CD14-positive monocyte (primary cell): ENCODE data around the gene SHCBP1L. TPM values are rescaled to one million over a fixed set of nuclear protein-coding genes. Genes with fewer than 3 reads are reported as not detected.

Experiments used
- DNase-seq, 3 donors: peaks; one replicate each; pipeline ENCODE4 v3.0.0-alpha.2; 2011 to 2022
- H2AFZ ChIP-seq: 2 replicates; pipeline ENCODE4 v1.6.0; 2012; ENCODE audit warnings: mild to moderate bottlenecking, low read depth, low read length, inconsistent platforms; ENCODE audit not compliant: insufficient read depth, poor library complexity, severe bottlenecking
- H3K27ac ChIP-seq, 2 donors: 1 replicate in 1 of 2; 2 replicates in 1 of 2; pipeline ENCODE4 v1.5.1; 2012 to 2013; ENCODE audit warnings: low read length in 2 of 2, control low read depth in 1 of 2, inconsistent platforms in 1 of 2, low read depth in 1 of 2, mild to moderate bottlenecking in 1 of 2
- H3K27me3 ChIP-seq, 2 donors: one replicate each; pipeline versions ENCODE4 v1.6.0 to v1.6.1; 2011 to 2013; ENCODE audit warnings: low read length in 2 of 2; ENCODE audit not compliant: control insufficient read depth in 2 of 2, insufficient read depth in 2 of 2
- H3K36me3 ChIP-seq, 2 donors: replicated peaks in 1 of 2; 1 replicate in 1 of 2; 2 replicates in 1 of 2; pipeline versions ENCODE4 v1.5.1 to v1.6.1; 2012 to 2013; ENCODE audit warnings: low read length in 2 of 2, control low read depth in 1 of 2, inconsistent platforms in 1 of 2, mild to moderate bottlenecking in 1 of 2; ENCODE audit not compliant: insufficient read depth in 2 of 2, control insufficient read depth in 1 of 2
- H3K4me1 ChIP-seq, 2 donors: 1 replicate in 1 of 2; 2 replicates in 1 of 2; pipeline versions ENCODE4 v1.5.1 to v1.6.1; 2012 to 2013; ENCODE audit warnings: low read length in 2 of 2, control low read depth in 1 of 2, inconsistent platforms in 1 of 2, mild to moderate bottlenecking in 1 of 2, moderate library complexity in 1 of 2; ENCODE audit not compliant: insufficient read depth in 2 of 2, control insufficient read depth in 1 of 2
- H3K4me2 ChIP-seq: replicated peaks from 2 replicates; pipeline ENCODE3; 2012; ENCODE audit warnings: low read length, moderate library complexity, mild to moderate bottlenecking; ENCODE audit not compliant: poor library complexity, severe bottlenecking; ENCODE audit errors: extremely low read depth
- H3K4me3 ChIP-seq, 3 experiments: fragments of 200-600 bp in 1 of 3; sonication (generic) in 1 of 3; replicated peaks in 1 of 3; 1 replicate in 2 of 3; 2 replicates in 1 of 3; pipeline ENCODE4 v1.5.1; 2011 to 2013; ENCODE audit warnings: low read length in 3 of 3, mild to moderate bottlenecking in 3 of 3, control low read depth in 2 of 3, low read depth in 2 of 3, inconsistent platforms in 1 of 3, moderate library complexity in 1 of 3
- H3K79me2 ChIP-seq: 2 replicates; pipeline ENCODE4 v1.6.0; 2012; ENCODE audit warnings: mild to moderate bottlenecking, control low read depth, inconsistent platforms, low read length, moderate library complexity; ENCODE audit not compliant: insufficient read depth
- H3K9ac ChIP-seq: 2 replicates; pipeline ENCODE4 v1.6.0; 2017; ENCODE audit warnings: low read length, mild to moderate bottlenecking; ENCODE audit not compliant: insufficient read depth, poor library complexity, severe bottlenecking
- H3K9me3 ChIP-seq, 2 donors: replicated peaks in 1 of 2; 1 replicate in 1 of 2; 2 replicates in 1 of 2; pipeline versions ENCODE4 v1.5.1 to v1.6.1; 2012 to 2013; ENCODE audit warnings: low read length in 2 of 2, control low read depth in 1 of 2; ENCODE audit not compliant: control insufficient read depth in 1 of 2, insufficient read depth in 1 of 2
- H4K20me1 ChIP-seq: 2 replicates; pipeline ENCODE4 v1.6.0; 2012; ENCODE audit warnings: mild to moderate bottlenecking, low read length, control low read depth, moderate library complexity; ENCODE audit not compliant: insufficient read depth
- H3K27ac Mint-ChIP-seq, 7 donors: one replicate each; pipeline ENCODE4 v1.8.0; 2020; ENCODE audit warnings: mild to moderate bottlenecking in 7 of 7, mixed read lengths in 7 of 7, moderate library complexity in 6 of 7, inconsistent platforms in 2 of 7
- H3K27me3 Mint-ChIP-seq, 3 donors: one replicate each; pipeline ENCODE4 v1.8.0; 2021 to 2022; ENCODE audit warnings: low read depth in 3 of 3, mild to moderate bottlenecking in 3 of 3, mixed read lengths in 3 of 3, moderate library complexity in 3 of 3, inconsistent platforms in 1 of 3
- H3K36me3 Mint-ChIP-seq, 2 donors: one replicate each; pipeline ENCODE4 v1.8.0; 2020; ENCODE audit warnings: mixed read lengths in 2 of 2, inconsistent platforms in 1 of 2, mild to moderate bottlenecking in 1 of 2
- H3K4me1 Mint-ChIP-seq: one replicate; pipeline ENCODE4 v1.8.0; 2020; ENCODE audit warnings: mild to moderate bottlenecking, mixed read lengths
- H3K4me3 Mint-ChIP-seq, 2 donors: one replicate each; pipeline ENCODE4 v1.8.0; 2020; ENCODE audit warnings: mild to moderate bottlenecking in 2 of 2, mixed read lengths in 2 of 2, moderate library complexity in 1 of 2
- H3K9me3 Mint-ChIP-seq, 7 donors: one replicate each; pipeline ENCODE4 v1.8.0; 2020 to 2022; ENCODE audit warnings: mixed read lengths in 7 of 7, mild to moderate bottlenecking in 6 of 7, moderate library complexity in 6 of 7, inconsistent platforms in 2 of 7
- WGBS: methylation state at CpG from one replicate; pipeline ENCODE4 v1.1.5; 2013; ENCODE audit warnings: missing lambda C conversion rate; ENCODE audit not compliant: insufficient coverage; 5-methylcytosine and 5-hydroxymethylcytosine counted together
- intact Hi-C, 2 donors: fragments of 100-400 bp; cut with micrococcal nuclease; formaldehyde crosslinking; loops; one replicate each; pipeline versions ENCODE4 v1.15.0 to v1.15.1; 2023
- polyA plus RNA-seq, 3 donors: library from polyadenylated mRNA; depleted of rRNA in 1 of 3; unstranded in 2 of 3; stranded (reverse) in 1 of 3; fragments of 300-500 nt in 2 of 3; fragments of >200 nt in 1 of 3; fragmentation: Illumina TruSeq in 2 of 3; gene quantifications; 1 replicate in 2 of 3; 2 replicates in 1 of 3; pipeline ENCODE4 v1.2.3, GENCODE V29; 2012 to 2021
- TF ChIP-seq, protein P1 (sequence below): fragments of 200-600 bp; IDR thresholded peaks from one replicate; pipeline ENCODE4 v1.8.0; 2022; ENCODE audit warnings: antibody characterized with exemption, mild to moderate bottlenecking

SHCBP1L gene
- polyA plus RNA-seq, 3 donors, result not detected

DNA sequence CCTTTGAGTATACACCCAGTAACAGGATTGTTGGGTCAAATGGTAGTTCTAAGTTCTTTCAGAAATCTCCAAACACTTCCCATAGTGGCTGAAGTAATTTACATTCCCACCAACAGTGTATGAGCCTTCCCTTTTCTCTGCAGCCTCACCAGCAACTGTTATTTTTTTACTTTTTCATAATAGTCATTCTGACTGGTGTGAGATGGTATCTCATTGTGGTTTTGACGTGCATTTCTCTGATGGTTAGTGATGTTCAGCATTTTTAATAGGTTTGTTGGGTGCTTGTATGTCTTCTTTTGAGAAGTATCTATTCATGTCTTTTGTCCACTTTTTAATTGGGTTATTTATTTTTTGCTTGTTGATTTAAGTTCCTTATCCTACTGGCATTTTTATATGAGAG lies 43.9 kb upstream of the SHCBP1L start:
- no peak overlapping the region for H3K4me3 ChIP-seq
- no peaks in the 10 kb centered on the region for H3K9me3 ChIP-seq
- H3K79me2 ChIP-seq, result no peaks in the 10 kb centered on the region
- no peak for DNase-seq
- H3K9ac ChIP-seq, result no peak overlapping the region
- no peak overlapping the region for H3K4me3 Mint-ChIP-seq
- H3K9me3 Mint-ChIP-seq, result no peaks in the 10 kb centered on the region
- no peak overlapping the region for H3K4me2 ChIP-seq
- no peaks in the 10 kb centered on the region for H3K4me1 ChIP-seq
- H3K27ac Mint-ChIP-seq, result no peak overlapping the region
- TF ChIP-seq, protein P1, sequence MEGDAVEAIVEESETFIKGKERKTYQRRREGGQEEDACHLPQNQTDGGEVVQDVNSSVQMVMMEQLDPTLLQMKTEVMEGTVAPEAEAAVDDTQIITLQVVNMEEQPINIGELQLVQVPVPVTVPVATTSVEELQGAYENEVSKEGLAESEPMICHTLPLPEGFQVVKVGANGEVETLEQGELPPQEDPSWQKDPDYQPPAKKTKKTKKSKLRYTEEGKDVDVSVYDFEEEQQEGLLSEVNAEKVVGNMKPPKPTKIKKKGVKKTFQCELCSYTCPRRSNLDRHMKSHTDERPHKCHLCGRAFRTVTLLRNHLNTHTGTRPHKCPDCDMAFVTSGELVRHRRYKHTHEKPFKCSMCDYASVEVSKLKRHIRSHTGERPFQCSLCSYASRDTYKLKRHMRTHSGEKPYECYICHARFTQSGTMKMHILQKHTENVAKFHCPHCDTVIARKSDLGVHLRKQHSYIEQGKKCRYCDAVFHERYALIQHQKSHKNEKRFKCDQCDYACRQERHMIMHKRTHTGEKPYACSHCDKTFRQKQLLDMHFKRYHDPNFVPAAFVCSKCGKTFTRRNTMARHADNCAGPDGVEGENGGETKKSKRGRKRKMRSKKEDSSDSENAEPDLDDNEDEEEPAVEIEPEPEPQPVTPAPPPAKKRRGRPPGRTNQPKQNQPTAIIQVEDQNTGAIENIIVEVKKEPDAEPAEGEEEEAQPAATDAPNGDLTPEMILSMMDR, result no peak
- H3K36me3 ChIP-seq, result no peaks in the 10 kb centered on the region
- WGBS, result no CpG with 5 or more reads among the region's 1 CpG
- no peaks in the 10 kb centered on the region for H3K4me1 Mint-ChIP-seq
- H3K27me3 Mint-ChIP-seq, result peaks cover 0 to 8% (median 5%) of the 10 kb centered on the region in 3 donors
- intact Hi-C loops, result no loop called here
- H2AFZ ChIP-seq, result no peak overlapping the region
- H3K36me3 Mint-ChIP-seq, result no peaks in the 10 kb centered on the region
- H3K27me3 ChIP-seq, result peaks cover 0 to 2% of the 10 kb centered on the region in 2 donors
- no peak overlapping the region for H3K27ac ChIP-seq
- H4K20me1 ChIP-seq, result no peaks in the 10 kb centered on the region

DNA sequence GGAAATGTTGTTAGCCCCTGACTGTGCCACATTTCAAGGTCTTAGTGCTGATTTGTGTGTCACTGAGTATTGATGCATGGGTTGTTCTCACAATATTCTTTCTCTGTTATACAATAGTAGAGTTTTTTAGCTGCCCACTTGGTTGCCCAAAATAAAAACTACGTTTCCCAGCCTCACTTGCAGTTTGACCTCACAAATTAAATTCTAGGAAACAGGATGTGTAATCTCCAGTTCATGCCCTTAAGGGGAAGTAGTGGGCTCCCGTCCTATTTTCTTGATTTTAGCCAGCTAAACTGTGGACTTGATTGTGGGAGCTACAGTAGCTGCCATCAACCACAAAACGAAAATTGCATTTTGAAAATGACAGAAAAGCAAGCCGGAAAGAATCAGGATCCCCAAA lies 42.9 kb upstream of the SHCBP1L start:
- no CpG with 5 or more reads among the region's 4 CpGs for WGBS
- intact Hi-C loops, result no loop called here
- Histone ChIP-seq H2AFZ (no peak overlapping the region), H3K27me3 (peaks cover 0 to 2% of the 10 kb centered on the region in 2 donors), H3K4me1 (no peaks in the 10 kb centered on the region), H3K4me3 (no peak overlapping the region), H3K36me3 (no peaks in the 10 kb centered on the region), H3K4me2 (no peak overlapping the region), H3K9ac (no peak overlapping the region), H3K27ac (no peak overlapping the region), H4K20me1 (no peaks in the 10 kb centered on the region), H3K9me3 (no peaks in the 10 kb centered on the region), H3K79me2 (no peaks in the 10 kb centered on the region)
- Mint-ChIP-seq H3K36me3 (no peaks in the 10 kb centered on the region), H3K9me3 (no peaks in the 10 kb centered on the region), H3K4me3 (no peak overlapping the region), H3K27me3 (peaks cover 0 to 3% (median 2%) of the 10 kb centered on the region in 3 donors), H3K4me1 (no peaks in the 10 kb centered on the region), H3K27ac (no peak overlapping the region)
- no peak for DNase-seq
- TF ChIP-seq, protein P1, result no peak
